Measurements from ENCODE around the gene ARFGAP1. TPM values are rescaled to one million over a fixed set of nuclear protein-coding genes. Genes with fewer than 3 reads are reported as not detected.

The ARFGAP1 gene
- total RNA-seq, 1 donor from 2014 or later: 25.3 TPM

- FAIRE-seq (no peak), DNase-seq (ENCODE audit: low spot score in 2 of 2) (no peak)
Measured at GRCh38 chr20:63274381-63275228, 2.0 kb downstream of the ARFGAP1 start.

GRCh38 chr20:63275825-63276224, 3.2 kb downstream of the ARFGAP1 start:
- no peak for FAIRE-seq

DNA sequence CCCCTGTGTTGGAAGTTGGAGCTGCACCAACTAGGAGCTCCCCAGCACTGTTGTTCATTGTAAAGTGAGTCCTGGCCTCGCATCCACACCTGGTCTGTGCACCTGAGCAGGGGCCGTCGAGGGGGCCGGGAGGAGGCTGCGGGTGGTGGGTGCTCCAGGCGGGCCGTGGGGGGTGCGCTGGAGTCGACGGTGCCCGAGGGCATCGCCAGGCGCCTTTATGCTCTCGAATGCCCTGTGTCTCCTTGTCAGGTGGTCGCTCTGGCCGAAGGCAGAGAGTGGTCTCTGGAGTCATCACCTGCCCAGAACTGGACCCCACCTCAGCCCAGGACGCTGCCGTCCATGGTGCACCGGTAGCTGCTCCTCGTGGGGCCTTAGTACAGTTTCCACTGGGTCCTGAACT, 4.3 kb downstream of the ARFGAP1 start:
- DNase-seq (ENCODE audit: low spot score in 2 of 2): no peak
- no peak for FAIRE-seq

More at GRCh38 chr20:63275825-63276224, 3.2 kb downstream of the ARFGAP1 start:
- no peak for DNase-seq (ENCODE audit: low spot score in 2 of 2)

- DNase-seq (ENCODE audit: low spot score in 2 of 2): no peak
- FAIRE-seq: no peak
Measured at GRCh38 chr20:63277466-63278272, 5.1 kb downstream of the ARFGAP1 start.

DNA sequence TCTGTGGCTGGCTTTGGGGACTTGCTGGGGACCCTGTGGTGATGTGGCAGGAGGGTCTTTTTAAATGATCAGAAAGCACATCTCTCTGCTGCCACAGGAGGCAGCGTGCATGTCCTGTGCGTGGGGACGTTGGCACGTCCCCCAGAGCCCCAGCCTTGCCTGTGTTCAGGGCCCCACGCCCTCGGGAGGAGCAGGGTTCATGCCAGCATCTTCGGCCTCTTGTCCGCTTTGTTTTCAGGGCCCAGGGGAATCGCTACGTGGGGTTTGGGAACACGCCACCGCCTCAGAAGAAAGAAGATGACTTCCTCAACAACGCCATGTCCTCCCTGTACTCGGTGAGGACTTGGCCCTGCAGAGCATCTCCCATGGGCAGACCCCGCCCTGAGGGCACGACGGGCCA, 6.0 kb downstream of the ARFGAP1 start:
- DNase-seq (ENCODE audit: low spot score in 2 of 2): no peak
- no peak for FAIRE-seq

GRCh38 chr20:63279931-63280330, 7.3 kb downstream of the ARFGAP1 start:
- DNase-seq (ENCODE audit: low spot score in 2 of 2) (no peak), FAIRE-seq (no peak)

DNA sequence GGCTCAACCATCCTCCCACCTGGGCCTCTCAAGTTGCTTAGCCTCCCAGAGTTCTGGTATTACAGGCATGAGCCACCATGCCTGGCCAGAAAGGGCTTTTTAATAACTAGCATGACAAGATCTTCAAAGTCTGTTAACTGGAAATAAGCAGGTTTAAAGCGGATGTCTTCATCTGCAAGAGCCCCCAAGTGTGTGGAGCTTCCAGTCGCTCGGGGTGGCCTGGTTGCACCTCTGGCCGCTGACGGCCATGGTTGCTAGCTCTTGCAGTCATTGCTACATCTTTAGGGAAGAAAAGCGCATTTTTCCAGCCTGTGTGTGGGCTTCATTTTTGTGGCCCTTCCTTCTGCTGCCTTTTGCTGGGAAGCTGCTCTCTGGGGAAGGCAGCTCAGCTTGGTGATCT, 7.8 kb downstream of the ARFGAP1 start:
- DNase-seq (ENCODE audit: low spot score in 2 of 2) (no peak), FAIRE-seq (no peak)

- DNase-seq (ENCODE audit: low spot score in 2 of 2): no peak
Measured at GRCh38 chr20:63280929-63281545, 8.4 kb downstream of the ARFGAP1 start.

GRCh38 chr20:63281742-63282665, 9.4 kb downstream of the ARFGAP1 start:
- no peak for DNase-seq (ENCODE audit: low spot score in 2 of 2)
- no peak for FAIRE-seq

More at GRCh38 chr20:63280929-63281545, 8.4 kb downstream of the ARFGAP1 start:
- no peak for FAIRE-seq

- no peak for DNase-seq (ENCODE audit: low spot score in 2 of 2)
Measured at GRCh38 chr20:63282946-63283345, 10.3 kb downstream of the ARFGAP1 start.

DNA sequence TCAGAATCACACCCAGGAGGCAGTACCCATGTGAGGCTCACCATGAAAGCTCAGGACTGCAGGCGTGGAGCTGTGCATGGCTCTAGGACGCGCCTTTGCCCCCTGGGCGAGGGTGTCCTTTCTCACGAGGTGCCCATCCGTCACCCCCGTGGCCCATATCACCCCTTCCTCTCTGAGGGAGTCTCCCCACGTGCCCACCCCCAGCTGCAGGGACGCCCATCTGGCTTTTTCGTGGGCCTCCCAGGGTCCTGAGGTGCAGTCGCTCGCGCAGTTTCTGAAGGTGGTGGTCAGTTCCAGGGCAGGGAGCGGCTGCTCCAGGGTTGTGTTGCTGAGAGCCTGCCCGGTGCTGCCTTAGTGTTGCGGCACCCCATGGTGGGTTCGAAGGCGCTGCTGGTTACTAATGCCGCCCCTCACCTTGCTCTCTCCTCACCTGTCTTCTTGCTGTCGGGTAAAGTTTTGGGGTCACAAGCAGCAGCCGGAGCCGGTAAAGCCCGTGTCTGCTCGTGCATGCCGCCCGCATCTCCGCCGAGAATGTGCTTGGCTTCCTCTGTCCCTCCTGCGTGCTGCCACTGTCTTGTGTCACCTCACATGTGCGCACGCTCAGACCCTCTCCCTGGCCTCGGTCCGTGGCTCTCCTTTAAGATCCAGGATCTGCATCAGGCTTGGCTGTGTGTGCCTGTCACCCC, 10.9 kb downstream of the ARFGAP1 start:
- DNase-seq (ENCODE audit: low spot score in 2 of 2): no peak
- FAIRE-seq: no peak

More at GRCh38 chr20:63282946-63283345, 10.3 kb downstream of the ARFGAP1 start:
- FAIRE-seq: no peak

DNA sequence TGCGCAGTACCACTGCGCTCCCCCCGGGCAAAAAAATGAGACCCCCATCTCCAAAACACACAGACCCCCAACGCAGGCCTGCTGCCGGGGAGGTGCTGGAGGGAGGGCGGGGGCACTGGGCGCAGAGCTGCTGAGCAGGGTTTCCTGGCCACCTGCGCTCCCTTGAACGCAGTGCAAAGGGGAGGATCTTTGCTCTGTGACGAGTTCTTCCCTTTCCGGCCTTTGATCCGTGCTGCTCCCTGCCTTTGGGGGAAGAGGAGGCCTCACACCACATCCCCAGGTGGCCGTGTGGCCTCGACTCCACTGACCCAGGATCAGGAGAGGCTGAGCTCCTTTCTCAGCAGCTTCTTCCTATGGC, 11.4 kb downstream of the ARFGAP1 start:
- no peak for FAIRE-seq

GRCh38 chr20:63284544-63284949, 11.9 kb downstream of the ARFGAP1 start:
- no peak for DNase-seq (ENCODE audit: low spot score in 2 of 2)
- FAIRE-seq: no peak

More for the DNA sequence above, 11.4 kb downstream of the ARFGAP1 start:
- DNase-seq (ENCODE audit: low spot score in 2 of 2): no peak

- no peak for FAIRE-seq
- no peak for DNase-seq (ENCODE audit: low spot score in 2 of 2)
Measured at GRCh38 chr20:63284981-63285524, 12.4 kb downstream of the ARFGAP1 start.

DNA sequence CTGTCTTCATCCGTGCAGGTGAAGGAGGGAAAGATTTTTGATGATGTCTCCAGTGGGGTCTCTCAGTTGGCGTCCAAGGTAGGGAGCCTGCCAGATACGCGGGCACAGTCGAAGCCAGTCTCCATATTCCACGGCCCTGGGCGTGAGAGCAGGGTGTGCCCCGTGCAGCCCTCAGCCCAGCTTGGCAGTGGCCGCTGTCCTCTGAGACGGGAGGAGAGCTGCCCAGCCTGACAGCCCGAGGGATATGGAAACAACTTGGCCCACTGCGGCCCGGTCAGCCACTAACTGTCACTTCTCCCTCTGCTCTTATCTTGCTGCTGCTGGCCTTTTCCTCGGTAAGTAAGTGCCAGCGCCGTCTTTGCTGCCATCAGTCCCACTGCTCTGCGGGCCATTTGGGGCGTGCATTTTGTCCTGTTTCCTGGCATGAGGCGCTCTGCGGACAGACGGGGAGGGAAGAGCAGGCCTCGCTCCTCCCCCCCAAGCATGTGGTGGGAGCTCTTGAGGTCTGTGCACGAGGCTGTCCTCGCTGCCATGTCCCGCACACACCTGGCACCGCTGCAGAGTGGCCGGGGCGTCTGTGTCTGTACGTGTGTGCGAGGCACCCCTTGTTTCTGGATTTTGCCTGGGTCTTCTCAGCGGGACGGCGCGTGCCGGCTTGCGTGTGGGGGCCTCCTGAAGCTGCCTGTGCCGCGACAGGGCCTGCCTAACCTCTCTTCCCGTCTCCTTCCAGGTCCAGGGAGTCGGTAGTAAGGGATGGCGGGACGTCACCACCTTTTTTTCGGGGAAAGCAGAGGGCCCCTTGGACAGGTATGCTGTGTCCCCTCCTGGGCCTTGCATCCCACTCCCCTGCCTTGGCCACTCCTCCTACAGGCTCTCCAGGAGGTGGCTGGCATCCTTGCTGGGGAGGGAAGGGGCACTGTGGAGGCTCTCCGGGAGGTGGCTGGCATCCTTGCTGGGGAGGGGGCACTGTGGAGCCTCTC, 13.3 kb downstream of the ARFGAP1 start:
- DNase-seq (ENCODE audit: low spot score in 2 of 2): no peak
- FAIRE-seq: no peak

DNA sequence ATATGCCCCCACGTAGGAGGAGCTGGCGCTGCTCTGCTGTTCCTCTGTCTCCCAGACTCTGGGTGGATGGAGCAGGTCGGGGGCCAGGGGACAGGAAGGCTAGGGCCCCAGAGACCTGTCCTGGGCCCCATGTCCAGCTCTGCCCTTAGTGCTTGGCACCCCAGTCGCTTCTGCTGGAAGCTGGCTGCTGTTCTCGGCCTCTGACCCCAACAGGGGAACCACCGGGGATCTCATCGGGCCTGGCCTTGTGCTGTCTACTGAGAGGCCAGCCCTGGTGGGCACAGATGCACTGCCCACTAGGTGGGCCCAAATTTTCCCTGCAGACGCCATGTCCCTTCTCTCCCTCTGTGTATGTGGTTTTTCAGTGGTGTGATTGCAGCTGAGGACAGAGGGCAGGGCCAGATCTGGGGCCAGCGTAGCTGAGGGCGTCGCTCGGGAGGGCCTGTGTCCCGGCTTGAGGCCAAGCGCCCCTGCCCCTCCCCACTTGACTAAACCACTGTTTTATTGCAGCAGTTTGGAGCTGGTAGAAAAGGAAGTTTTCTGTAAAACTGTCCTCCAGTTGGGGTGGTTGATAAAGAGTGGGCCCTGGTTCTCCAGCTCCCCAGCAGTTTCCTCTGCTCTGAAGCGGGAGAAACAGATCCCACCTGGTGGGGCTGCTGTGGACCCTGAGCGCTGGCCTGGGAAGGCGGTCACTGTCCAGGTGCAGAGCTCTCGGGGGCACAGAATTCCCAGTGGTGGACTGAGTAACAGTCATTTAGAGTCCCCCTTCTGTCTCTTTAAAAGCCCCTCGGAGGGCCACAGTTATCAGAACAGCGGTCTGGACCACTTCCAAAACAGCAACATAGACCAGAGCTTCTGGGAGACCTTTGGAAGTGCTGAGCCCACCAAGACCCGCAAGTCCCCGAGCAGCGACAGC, 14.4 kb downstream of the ARFGAP1 start:
- DNase-seq (ENCODE audit: low spot score in 2 of 2) (no peak), FAIRE-seq (no peak)

All from frontal cortex (tissue), 4 donors.